Stomach smooth muscle (tissue), 2 donors: Measurements from ENCODE around the gene ZFHX3.

Experiments used
- H3K27ac ChIP-seq: one replicate; pipeline ENCODE4 v1.7.0; 2013; ENCODE audit warnings: mild to moderate bottlenecking, low read length, inconsistent platforms
- H3K27me3 ChIP-seq, 2 donors: one replicate each; pipeline ENCODE4 v1.7.0; 2013; ENCODE audit warnings: low read length in 2 of 2; ENCODE audit not compliant: insufficient read depth in 2 of 2, control insufficient read depth in 1 of 2
- H3K36me3 ChIP-seq, 2 donors: one replicate each; pipeline ENCODE4 v1.7.0; 2013; ENCODE audit warnings: low read length in 2 of 2; ENCODE audit not compliant: control insufficient read depth in 2 of 2, insufficient read depth in 2 of 2
- H3K4me1 ChIP-seq: one replicate; pipeline ENCODE4 v1.7.0; 2013; ENCODE audit warnings: low read length; ENCODE audit not compliant: control insufficient read depth, insufficient read depth
- H3K4me3 ChIP-seq, 2 donors: one replicate each; pipeline ENCODE4 v1.7.0; 2013; ENCODE audit warnings: low read length in 2 of 2
- H3K9ac ChIP-seq, 2 donors: one replicate each; pipeline ENCODE4 v1.7.0; 2013; ENCODE audit warnings: low read length in 2 of 2, mild to moderate bottlenecking in 1 of 2
- H3K9me3 ChIP-seq, 2 donors: one replicate each; pipeline ENCODE4 v1.7.0; 2013; ENCODE audit warnings: low read length in 2 of 2; ENCODE audit not compliant: control insufficient read depth in 2 of 2
- donor health status: healthy.
- donor health status: Pancreatic carcinoma.

ZFHX3 gene, protein sequence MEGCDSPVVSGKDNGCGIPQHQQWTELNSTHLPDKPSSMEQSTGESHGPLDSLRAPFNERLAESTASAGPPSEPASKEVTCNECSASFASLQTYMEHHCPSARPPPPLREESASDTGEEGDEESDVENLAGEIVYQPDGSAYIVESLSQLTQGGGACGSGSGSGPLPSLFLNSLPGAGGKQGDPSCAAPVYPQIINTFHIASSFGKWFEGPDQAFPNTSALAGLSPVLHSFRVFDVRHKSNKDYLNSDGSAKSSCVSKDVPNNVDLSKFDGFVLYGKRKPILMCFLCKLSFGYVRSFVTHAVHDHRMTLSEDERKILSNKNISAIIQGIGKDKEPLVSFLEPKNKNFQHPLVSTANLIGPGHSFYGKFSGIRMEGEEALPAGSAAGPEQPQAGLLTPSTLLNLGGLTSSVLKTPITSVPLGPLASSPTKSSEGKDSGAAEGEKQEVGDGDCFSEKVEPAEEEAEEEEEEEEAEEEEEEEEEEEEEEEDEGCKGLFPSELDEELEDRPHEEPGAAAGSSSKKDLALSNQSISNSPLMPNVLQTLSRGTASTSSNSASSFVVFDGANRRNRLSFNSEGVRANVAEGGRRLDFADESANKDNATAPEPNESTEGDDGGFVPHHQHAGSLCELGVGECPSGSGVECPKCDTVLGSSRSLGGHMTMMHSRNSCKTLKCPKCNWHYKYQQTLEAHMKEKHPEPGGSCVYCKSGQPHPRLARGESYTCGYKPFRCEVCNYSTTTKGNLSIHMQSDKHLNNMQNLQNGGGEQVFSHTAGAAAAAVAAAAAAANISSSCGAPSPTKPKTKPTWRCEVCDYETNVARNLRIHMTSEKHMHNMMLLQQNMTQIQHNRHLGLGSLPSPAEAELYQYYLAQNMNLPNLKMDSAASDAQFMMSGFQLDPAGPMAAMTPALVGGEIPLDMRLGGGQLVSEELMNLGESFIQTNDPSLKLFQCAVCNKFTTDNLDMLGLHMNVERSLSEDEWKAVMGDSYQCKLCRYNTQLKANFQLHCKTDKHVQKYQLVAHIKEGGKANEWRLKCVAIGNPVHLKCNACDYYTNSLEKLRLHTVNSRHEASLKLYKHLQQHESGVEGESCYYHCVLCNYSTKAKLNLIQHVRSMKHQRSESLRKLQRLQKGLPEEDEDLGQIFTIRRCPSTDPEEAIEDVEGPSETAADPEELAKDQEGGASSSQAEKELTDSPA (N-terminal part only)

GRCh38 chr16:73047536-73048291 is at the start of gene ZFHX3:
TSS of gene ZFHX3 (minus strand) at chr16:73048128. CDS start at chr16:72960145, 87,983 bp downstream.
- H3K36me3 ChIP-seq: no peaks in the 10 kb centered on the region
- H3K27me3 ChIP-seq: no peaks in the 10 kb centered on the region

GRCh38 chr16:73096510-73096909 is 48.6 kb upstream of the ZFHX3 start:
- Histone ChIP-seq H3K9me3 (no peaks in the 10 kb centered on the region), H3K27ac (no peak overlapping the region), H3K36me3 (no peaks in the 10 kb centered on the region), H3K4me1 (peaks cover 4% of the 10 kb centered on the region), H3K9ac (no peak overlapping the region), H3K4me3 (no peak overlapping the region), H3K27me3 (no peaks in the 10 kb centered on the region)

More at GRCh38 chr16:73047536-73048291, at the start of gene ZFHX3:
- Histone ChIP-seq H3K27ac (peak within 1 kb of the TSS; percentile 99), H3K4me3 (peak within 1 kb of the TSS; percentile 77 to 87), H3K9ac (peak within 1 kb of the TSS; percentile 88 to 92), H3K9me3 (no peaks in the 10 kb centered on the region), H3K4me1 (peaks cover 82% of the 10 kb centered on the region)

- Histone ChIP-seq H3K9ac (no peak overlapping the region), H3K4me1 (peaks cover 4% of the 10 kb centered on the region), H3K4me3 (no peak overlapping the region), H3K27ac (no peak overlapping the region), H3K36me3 (no peaks in the 10 kb centered on the region), H3K27me3 (no peaks in the 10 kb centered on the region), H3K9me3 (no peaks in the 10 kb centered on the region)
Measured at GRCh38 chr16:73095885-73096421, 48.0 kb upstream of the ZFHX3 start.

GRCh38 chr16:73095142-73095820 is 47.4 kb upstream of the ZFHX3 start:
- Histone ChIP-seq H3K9me3 (no peaks in the 10 kb centered on the region), H3K36me3 (no peaks in the 10 kb centered on the region), H3K27me3 (no peaks in the 10 kb centered on the region), H3K9ac (no peak overlapping the region), H3K4me3 (no peak overlapping the region), H3K4me1 (peaks cover 4% of the 10 kb centered on the region), H3K27ac (no peak overlapping the region)

DNA sequence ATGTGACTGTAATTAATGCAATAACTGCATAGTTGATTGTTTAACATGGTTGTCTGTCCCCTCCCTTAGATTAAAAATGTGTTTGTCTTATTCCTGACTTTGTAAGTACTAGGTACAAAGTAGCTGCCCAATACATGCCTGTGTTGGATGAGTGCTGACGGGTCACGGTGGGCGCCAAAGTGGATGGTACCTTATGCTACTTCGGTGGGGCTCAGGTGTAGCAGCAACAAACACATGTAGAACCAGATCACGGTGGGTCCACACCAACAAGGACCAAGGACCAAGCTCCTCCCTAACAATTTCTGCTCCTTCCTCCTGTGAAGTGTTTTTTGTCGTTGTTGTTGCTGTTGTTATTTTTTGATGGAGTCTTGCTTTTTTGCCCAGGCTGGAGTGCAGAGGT is 46.4 kb upstream of the ZFHX3 start:
- Histone ChIP-seq H3K36me3 (no peaks in the 10 kb centered on the region), H3K9ac (no peak overlapping the region), H3K4me3 (no peak overlapping the region), H3K27ac (no peak overlapping the region), H3K4me1 (peaks cover 4% of the 10 kb centered on the region), H3K27me3 (no peaks in the 10 kb centered on the region), H3K9me3 (no peaks in the 10 kb centered on the region)

DNA sequence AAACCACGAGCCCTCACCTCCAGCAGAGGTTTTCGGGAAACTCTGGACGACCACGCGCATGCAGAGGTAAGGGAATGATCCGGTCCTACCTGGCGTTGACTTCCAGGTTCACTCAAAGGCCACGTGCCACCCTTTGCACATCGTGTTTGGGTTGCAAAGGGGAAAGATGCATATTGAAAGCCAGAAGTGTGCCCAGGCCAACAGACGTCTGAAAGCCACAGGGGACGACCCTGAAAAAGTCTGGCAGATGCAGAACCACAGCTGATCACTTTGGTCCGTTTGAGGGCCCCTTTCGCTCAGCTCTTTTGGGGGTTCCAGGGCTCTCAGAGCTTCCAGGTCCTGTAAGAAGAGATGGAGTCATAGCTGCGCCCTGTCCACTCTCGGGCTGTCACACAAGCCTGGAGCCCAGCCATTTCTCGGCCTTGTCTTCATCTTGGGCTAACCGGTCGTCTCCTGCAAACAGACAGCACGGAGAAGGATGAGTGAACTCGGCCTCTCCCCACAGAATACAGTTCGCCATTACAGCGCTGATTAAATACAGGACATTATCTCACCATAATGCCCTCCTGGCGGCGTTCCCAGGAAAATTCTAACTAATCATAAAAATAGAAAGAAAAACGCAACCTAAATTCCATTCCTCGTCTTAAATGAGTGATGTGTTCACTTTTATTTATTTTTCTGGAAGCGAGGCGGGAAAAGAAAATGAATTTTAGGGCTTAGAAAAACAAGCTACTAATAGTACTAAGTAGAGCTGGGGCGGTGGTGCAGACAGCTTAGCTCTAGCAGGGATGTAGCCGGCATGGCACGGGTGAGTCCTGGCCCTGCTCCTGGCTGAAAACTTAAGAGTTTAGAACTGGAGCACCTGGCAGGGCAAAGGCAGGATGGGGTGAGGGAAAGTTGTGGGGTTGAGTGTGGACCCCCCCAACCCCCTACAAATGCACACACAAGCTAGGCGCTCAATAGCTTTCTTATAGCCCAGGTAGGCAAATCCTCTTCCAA is 45.5 kb upstream of the ZFHX3 start:
- no peaks in the 10 kb centered on the region for H3K27me3 ChIP-seq
- no peaks in the 10 kb centered on the region for H3K9me3 ChIP-seq
- no peak overlapping the region for H3K27ac ChIP-seq
- H3K36me3 ChIP-seq: no peaks in the 10 kb centered on the region
- H3K4me3 ChIP-seq: no peak overlapping the region
- H3K4me1 ChIP-seq: peaks cover 4% of the 10 kb centered on the region
- no peak overlapping the region for H3K9ac ChIP-seq

GRCh38 chr16:73092236-73092781 is 44.4 kb upstream of the ZFHX3 start:
- Histone ChIP-seq H3K4me1 (peaks cover 4% of the 10 kb centered on the region), H3K27ac (no peak overlapping the region), H3K27me3 (no peaks in the 10 kb centered on the region), H3K9me3 (no peaks in the 10 kb centered on the region), H3K4me3 (no peak overlapping the region), H3K9ac (no peak overlapping the region), H3K36me3 (no peaks in the 10 kb centered on the region)

GRCh38 chr16:73091174-73091573 is 43.2 kb upstream of the ZFHX3 start:
- Histone ChIP-seq H3K9ac (no peak overlapping the region), H3K27me3 (no peaks in the 10 kb centered on the region), H3K9me3 (no peaks in the 10 kb centered on the region), H3K36me3 (no peaks in the 10 kb centered on the region), H3K4me3 (no peak overlapping the region), H3K27ac (no peak overlapping the region), H3K4me1 (peaks cover 4% of the 10 kb centered on the region)
